GM19025 (cell line): Measurements from ENCODE around the gene RHOJ.
A peak's percentile ranks its signal among the peaks of the same experiment; 100 is the strongest.
"Not testable (repeated sequence)": the region's sequence is repeated elsewhere in the genome, so short reads cannot be mapped to it uniquely, and the experiment has no call there.

Source experiments
- ATAC-seq: cut with Tn5 transposase; IDR thresholded peaks from one replicate; pipeline ENCODE4 v1.9.1; 2021; ENCODE audit warnings: mild to moderate bottlenecking, low read depth, moderate library complexity; ENCODE audit not compliant: unreplicated experiment

Gene RHOJ

DNA sequence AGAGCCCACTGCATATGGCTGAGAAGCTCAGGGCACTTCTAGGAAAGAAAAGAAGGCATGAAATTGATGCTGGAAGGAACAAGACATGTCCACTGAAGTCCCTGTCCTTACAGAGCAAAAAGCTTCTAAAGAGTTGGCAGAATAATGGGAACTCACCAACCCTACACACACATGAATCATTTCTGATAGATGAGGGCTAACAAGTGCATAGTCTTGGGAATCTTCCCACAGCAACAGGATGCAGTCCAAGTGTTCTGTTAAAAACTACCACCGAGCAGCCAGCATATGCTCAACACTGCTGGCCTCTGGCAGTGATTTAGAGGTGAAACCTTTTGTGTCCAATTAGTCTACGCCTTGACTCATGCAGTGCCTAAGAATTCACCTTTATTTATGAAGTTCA is 44.8 kb downstream of the RHOJ start:
- ATAC-seq = no peak

DNA sequence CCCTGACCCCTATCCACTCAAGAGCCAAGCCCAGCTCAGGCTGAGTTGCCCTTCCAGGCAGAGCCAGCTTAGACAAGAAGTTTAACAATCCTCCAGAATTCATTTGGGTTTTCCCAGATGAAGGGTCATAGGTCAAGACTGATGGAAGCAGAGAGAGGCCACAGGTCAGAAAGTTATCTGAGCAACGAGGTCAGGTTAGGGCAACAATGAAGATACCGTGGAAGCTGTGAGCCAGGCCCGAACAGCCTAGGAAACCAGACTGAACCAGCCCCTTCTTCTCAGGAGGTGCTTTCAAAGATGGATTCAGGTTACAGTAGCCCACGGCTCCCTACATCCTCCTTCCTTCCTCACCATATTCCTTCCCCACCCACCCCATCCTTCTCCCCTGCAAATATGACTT is 53.1 kb downstream of the RHOJ start:
- no peak for ATAC-seq

DNA sequence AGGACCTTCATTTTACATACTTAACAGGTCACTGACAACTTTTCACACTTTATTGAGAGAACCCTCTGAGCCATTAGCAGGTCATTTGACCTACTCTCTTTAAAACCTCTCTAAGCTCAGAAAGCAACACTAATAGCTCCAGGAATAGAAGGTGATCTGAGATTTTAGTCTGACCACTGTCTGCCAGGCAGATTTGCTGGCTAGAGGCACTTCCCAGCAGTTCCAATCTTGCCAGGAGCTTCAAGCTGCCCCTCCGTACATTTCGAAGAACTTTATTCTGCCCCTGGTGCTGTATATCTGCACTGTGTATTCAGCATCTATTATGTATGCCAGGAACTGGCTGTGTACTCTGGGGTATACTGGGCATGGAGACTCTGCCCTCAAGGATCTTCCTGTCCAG is 58.2 kb downstream of the RHOJ start:
- no peak for ATAC-seq

DNA sequence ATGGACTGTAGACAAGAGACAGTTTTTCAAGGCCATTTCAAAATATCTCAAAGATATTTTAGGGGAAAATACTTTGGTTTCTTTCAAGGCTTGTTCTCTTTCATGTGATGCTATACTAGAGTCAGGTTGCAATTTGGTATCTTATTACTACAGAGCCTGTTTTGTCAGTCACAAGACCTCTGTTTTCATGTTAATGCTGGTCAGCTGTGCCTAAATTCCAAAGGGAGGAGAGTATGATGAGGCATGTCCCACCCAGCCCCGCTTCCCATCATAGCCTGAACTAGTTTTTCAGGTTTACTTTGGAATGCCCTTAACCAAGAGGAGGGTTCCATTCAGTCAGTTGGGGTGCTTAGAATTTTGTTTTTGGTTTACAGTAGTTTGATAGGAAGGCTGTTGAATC is 61.9 kb downstream of the RHOJ start:
- no peak for ATAC-seq

DNA sequence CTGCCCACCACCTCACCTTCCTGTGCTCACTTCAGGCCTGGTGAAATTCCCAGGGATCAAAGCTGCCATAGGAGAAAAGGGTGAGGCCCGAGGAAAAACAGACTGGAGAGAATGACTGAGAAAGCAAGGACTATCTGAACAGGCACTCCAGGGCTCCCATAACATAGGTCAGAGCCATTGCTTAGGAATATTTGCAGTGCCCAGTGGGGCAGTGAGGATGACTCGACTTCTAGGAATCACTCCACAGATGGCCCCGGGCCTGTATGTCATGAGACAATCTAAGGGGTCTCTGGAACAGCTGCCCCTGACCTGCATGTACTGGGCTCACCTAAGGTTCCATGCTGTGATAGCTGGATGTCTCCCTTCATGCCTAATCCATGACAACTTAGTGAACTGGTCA is 62.9 kb downstream of the RHOJ start:
- no peak for ATAC-seq

DNA sequence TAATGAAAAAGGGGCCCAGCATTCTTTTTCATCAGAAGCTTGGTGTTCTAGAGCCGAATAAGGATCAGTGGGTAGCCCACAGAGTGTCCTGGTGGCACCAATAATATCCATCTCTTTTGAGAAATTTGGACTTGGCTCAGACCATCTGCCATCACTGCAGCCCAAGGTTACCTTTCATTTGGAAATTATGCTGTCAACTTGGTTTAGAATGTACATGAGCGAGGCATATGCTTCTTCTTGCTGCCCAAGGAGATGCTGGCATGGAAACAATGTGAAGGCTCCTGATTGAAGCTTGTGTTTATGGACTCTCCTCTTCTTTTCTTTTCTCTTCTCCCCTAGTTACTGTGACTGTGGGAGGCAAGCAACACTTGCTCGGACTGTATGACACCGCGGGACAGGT is 64.5 kb downstream of the RHOJ start:
- no peak for ATAC-seq

DNA sequence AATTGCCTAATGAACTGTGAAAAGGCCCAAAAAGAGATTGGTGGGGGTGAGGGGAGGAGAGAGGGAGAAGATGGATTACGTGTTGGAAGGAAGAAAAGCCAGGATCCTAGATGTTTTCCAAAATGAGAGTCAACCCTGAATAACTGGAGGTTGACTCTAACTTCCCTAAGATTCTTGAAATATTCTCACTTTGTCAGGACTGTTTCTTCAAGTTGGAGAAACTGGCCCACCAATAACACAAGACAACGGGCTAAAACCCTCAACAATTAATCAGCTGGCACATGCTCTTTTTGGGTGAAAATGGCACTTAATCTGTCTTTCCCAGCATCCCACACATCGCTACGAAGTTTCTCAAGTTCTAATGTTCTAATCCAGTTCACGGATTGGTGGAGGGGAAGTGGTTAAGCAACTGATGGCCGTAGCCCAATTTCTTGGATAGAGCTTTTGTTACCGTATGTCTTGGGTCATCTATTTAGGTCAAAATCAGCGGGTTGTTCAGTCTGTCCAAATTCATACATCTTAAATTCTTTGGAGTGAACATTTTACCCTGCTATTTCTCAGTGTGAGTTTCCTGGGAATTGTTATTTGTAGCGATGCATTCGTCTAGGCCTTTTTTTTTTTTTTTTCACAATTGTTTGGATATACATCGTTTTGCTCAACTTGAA is 65.5 kb downstream of the RHOJ start:
- ATAC-seq = no peak

DNA sequence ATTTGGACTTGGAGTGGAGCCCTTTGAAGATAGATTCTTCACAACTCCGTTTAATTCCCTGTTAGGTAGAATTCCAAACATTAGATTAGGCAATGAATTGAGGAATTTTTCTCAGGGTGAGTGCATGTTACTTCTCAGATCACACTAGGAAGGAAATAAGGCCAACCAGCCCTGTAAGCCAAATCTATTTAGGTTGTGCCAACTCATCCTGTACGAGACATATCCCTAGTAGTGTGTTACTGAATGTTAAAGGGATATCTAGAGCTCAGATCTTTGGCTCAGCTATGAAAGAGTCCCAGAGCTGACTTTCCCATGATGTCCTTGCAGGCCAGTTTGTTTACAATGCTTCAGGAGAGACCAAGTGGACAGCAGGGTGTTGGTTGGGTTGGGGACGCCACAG is 68.9 kb downstream of the RHOJ start:
- ATAC-seq = no peak

DNA sequence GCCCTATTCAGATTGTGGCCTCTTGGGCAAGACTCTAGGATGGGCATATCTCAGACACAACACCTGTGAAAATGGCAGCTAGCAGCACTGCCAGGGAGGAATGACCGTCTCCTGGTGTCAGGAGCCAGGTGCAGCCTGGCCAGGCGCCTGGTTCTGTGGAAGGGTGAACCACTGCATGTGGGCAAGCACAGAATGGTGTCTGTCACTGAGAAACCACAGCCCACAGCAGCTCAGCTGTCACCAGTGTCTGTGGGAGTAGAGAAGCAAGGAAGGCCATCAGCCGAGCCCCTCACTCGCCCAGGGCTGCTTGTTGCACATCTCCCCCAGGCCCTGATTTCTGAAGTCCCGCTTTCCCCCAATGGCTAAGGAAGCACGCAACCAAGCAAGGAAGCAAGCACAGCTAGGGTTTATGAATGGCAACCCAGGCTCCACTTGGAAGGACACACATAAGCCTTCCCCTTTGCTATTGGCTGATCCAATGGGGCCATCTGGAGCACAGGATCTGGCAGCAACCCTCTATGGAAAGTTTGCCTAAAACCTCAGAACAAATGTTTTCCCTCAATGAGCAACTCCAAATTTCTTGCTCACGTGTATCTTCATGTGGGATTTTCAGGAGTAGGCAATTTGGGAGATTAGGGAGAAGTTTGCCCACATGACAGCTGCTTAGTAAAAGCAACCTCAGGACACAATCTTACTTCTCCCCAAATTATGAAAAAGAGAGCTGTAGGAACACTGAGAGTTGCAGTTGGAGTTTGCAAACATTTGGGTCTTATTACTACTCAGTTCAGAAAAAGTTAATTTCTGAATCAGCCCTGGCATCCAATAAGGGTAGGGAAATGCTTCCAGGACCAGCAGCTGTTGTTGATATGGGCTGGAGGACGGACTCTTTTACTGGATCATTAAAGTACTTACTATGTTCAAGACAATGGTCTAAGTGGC is 69.7 kb downstream of the RHOJ start:
- no peak for ATAC-seq

DNA sequence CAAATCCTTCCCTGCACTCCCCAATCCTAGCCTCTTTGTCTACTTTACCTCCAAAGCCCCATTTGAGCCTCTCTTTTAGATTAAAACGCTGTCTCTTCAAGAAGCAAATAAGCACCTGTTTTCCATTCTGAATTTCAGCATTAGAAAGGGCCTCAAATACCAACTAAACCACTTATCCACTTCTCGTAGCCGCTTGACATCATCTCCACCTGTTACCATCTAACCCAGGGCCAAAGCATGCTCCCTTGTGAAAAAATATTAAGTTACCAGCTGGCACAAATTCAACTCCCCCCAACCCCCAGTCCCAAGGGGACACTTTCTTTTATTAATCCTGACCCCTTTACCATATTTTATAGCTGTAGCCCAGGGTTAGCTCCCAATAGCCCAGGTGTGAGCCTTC is 71.4 kb downstream of the RHOJ start:
- no peak for ATAC-seq

DNA sequence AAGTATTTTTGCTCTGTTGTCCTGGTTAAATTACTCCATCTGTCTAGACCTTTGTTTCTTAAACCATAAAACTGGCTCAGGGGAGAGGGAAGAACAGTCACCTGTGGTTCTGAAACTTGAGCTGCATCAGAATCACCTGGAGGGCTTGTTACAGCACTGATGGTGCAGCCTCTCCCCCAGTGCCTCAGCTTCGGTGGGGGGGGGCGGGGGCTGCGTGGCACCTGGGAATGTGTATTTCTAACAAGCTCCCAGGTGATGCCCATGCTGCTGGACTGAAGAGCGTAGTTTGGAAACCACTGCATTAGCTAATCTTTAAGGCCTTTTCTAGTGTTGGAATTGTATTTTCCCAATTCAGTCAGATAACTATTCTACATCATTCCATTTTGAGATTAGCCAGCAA is 71.8 kb downstream of the RHOJ start:
- no peak for ATAC-seq

DNA sequence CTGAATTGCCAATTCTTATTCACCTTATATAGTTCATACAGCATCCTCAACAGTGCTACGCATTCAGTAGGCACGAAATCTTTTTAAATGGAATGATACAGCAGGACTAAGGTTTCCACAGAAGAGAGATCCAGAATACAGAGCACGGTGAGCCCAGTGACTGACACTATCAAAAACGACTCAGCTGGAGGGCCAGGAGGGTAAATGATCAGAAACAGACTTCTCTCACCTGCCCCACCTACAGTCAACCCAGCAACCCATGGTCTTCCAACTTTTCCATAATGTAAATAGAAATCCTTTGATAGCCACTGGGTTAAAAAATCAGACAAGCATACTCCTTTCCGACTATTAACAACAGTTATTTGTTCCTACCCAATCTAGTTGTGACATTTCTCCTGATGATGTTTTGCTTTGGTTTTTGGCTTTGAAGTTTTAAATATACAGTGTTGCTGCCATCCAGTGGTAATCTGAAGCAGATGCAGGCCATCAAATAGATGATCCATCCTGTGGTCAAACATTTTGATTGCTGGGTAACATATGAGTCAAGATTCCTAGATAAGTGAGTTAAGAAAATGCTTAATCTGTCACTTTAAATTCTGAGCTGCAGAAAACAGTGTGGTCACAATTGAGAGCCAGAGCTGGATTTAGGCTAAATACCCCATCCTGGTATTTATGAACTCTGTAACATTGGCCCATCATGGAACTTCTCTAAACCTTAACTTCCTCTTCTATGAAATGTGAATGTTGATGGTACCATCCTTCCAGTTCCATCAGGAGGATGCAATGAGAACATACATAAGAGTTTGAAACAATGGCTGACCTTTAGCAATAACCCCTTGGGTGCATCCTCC is 72.5 kb downstream of the RHOJ start:
- peak; percentile 60 for ATAC-seq

DNA sequence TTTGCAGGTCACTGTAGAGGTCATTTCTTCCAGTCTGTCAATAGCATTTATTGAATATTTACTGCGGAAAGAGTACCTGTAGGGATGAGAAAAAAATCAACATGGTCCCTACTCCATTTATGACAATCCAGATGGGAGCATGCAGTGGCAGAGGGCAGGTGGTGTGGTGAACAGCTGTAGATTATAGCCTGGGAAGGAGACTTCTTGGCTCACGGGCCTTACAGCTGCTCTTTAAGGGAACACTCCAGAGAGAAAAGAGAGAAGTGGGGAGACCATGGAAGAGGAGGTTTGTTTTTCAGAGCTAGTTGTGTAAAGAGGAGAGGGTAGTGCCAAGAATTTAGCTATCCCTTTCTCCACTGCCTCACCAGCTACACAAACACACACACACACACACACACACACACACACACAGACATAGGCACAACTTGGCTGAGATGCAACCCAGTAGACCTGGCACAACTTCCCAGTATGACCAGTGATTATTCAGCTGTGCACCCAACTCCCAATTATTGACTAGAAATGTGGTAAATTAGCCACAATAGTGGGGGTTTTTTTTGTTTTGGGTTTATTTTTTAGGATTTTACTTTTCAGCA is 73.4 kb downstream of the RHOJ start:
- no peak for ATAC-seq

DNA sequence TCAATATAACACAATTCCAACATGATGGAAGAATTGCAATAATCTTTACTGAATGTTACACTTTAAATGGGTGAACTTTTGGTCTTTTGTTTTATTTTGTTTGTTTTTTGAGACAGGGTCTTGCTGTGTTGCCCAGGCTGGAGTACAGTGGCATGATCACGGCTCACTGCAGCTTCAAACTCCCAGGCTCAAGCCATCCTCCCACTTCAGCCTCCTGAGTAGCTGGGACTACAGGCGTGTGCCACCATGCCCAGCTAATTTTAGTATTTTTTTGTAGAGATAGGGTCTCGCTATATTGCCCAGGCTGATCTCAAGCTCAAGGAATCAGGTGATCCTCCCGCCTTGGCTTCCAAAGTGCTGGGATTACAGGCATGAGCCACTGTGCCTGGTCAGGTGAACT is 75.7 kb downstream of the RHOJ start:
- not testable (repeated sequence) for ATAC-seq

DNA sequence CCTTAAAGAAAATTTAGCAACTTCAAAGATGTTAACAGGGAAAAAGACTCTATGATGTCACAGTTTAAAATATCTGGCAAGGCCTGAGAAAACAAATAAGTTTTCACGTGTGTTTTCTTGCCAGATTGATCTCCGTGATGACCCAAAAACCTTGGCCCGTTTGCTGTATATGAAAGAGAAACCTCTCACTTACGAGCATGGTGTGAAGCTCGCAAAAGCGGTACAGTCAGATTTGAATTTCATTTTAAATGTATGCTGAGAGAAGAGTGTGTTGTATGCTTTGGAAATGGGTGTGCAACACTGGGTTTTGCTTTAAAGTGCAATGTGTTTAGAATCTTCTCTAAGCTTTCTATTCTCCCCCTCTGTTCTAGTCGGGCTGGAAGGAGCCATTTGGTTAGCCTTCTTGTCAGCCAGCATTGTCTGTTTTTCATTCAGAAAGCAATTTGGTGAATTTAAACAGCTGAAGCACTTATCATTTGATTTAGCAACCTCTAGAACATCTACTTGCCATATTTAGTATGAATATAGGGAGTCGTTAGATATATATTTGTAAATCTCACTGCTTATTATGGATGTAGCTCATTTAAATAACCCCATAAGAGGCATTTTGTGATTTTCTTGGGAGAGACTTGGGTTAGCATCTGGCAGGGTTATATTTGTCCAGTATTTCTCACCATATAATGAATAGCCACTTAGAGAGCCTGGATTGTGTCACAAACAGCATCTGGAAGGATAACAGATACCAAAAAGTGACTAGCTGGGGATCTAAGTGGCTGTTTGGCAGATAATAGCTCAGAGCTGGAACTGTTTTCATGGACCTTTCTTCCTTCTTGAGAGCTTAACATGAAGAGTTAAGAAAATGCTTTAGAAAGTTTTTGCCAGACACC is 79.0 kb downstream of the RHOJ start:
- ATAC-seq = peak; percentile 77

DNA sequence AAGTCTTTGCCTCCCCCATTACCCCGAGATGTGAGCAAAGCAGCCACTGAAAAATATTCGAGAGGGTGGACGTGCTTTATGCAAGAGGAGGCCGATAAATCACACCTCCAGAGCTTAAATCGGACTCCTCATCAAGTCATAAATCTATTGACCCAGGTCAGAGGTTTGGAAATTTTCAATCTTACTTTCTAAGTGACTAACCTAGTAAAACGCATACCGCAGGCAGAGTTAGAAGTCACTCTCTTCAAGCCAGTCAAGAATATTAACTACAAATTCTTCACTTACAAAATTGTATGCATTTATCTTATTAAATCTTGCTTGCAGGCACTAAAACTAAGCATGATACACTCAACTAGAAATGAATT is 79.6 kb downstream of the RHOJ start:
- no peak for ATAC-seq

DNA sequence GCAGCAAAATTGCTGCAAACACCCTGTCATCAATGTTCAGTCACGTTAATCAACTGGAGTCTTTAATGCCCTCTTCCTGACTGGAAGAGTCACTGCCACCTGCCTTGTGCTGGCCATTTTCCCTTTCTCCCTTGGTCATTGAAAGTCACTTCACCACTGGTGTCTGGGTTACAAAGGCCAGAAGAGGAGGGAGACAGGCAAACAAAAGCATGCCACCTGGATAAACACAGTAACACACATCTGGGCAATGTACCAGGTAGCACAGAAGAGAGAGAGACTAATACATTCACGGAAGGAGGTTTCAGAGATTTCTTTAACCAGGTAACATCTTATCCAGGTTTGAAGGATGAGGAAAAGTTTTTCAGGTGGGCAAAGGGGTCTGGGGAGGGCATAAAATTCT is 81.8 kb downstream of the RHOJ start:
- no peak for ATAC-seq

DNA sequence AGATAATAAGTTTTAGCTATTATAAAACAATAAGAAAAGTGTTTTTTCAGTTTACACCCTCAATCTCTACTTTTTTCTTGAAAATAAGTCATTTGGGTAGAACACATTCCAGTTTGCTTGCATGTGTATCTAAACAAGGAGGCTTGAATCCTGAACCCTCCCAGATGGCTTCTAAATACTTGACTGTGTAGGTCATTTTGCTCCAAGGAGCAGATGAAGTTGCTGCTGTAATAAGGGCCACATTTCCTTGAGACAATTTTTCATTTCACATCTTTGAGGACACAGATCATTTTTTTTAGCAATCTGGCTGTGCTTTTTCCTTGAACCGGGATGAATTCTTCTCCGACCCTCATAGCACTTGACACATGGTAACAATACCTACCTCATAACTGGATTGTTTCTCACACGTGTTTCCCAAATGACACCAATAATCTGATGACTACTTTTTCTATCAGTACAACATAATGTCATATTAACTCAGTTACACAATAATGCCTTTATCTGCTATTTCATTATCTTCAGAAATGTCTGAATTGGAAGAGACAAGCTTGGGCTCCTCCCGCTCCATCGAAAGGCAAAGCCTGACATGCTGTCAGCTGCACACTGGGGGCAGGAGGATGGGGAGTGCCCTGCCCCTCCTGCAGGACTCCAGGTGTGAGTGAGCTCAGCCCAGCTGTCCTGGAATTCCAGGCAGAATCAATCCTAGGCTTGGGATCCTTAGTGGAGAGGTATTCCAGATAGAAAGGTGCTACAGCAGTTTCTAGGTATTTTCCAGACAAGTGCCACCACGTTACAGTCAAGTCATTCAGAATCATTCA is 83.6 kb downstream of the RHOJ start:
- no peak for ATAC-seq

DNA sequence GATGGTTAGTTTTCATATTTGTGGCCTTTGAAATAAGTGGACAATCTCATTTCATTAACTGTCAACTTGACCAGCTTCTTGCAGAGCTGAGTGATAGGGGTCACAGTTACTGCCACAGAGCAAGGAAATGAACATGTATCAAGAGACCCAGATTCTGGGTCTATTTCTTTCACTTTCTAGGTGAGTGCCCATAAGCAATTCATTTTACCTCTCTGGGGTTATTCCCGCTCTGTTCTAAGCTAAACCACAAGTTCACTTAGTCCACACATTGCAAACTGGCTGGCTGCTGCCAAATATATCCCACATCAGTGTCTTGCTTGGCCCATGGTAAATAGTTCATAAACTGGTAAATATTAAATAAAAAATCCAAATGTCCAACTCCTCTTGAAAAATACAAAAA is 84.6 kb downstream of the RHOJ start:
- peak; percentile 76 for ATAC-seq
